Loucy (cell line): Measurements from ENCODE around the gene MST1.

Source experiments
- CTCF ChIP-seq: fragments of 200-600 bp; sonication (generic); conservative IDR thresholded peaks from 2 replicates; pipeline ENCODE4 v1.5.1; 2014; ENCODE audit warnings: mild to moderate bottlenecking, antibody characterized with exemption, low read length
- EZH2phosphoT487 ChIP-seq: fragments of 200-600 bp; IDR thresholded peaks from 2 replicates; pipeline ENCODE4 v1.6.1; 2018; ENCODE audit warnings: antibody characterized with exemption, mild to moderate bottlenecking, moderate library complexity, borderline replicate concordance

GRCh38 chr3:49714728-49715550 is 25.7 kb upstream of the MST1 start:
- TF ChIP-seq CTCF (no peak), EZH2phosphoT487 (no peak)
